OCI-M1 (cell line): Measurements from ENCODE around the gene PSMC6.

Experiments
- DNase-seq: peaks from one replicate; lab custom pipeline; 2025; lab: John Stamatoyannopoulos, UW

The PSMC6 gene

DNA sequence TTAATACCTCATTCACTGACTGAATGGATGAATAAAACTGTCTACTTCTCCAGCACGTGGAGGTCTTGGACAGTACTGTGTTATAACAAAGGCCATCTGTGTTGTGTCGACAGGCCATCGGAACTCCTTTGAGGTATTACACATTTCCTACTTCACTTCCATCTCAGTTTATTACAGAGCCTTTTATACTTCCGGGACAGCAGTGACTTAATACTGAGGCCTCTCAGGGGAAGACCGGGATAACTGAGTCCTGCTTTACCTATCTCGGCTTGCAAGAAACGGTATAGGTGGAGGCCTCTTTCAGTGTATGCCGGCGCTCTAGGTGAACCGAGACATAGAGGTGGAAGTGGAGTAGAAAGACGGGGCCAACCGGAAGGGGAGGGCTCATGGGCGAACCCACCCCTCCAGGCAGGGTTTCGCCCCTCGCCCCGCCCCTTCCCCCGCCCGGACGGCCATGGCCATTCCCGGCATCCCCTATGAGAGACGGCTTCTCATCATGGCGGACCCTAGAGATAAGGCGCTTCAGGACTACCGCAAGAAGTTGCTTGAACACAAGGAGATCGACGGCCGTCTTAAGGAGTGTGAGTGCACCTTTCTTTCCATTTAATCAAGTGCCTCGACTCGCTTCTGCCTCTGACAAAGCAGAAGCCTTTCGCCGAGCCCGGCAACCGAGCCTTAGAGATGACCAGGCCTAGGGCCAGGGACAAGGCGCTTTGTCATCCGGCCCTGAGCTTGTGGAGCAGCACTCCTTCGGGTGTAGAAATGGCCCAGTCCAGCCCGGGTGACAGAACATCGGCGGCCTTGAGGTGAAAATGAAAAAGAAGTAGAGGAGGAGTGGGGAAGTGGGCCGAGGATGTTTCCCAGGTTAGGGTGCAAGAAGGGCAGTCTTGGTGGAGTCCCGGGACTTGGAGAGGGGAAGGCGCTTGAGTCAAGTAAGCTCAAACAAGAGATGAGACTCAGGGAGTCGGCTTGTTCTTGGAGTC is at the start of gene PSMC6:
PSMC6 (plus strand) TSS at position 477 of the 983 bp plus-strand sequence; CDS start at position 497, 20 bp downstream.
- peak; percentile 93 for DNase-seq

DNA sequence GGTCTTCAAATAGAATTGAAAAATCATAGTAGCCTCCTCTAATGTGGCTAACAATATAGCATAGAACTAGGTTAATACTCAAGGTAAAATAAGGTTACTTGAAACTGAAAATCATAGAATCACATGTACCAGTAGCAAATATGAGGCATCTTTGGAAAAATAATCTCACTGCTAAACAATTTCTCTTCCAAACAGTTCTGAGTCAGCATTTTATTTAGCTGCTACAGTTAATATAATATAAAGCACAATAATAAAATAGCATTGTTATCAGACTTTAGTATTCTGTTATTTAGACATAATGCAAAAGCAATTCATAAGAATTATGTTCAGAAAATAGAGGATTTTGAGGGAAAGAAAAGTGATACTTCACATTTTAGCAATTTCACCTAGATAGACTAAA is 46.7 kb upstream of the PSMC6 start:
- no peak for DNase-seq

GRCh38 chr14:52660832-52661231 is 46.2 kb upstream of the PSMC6 start:
- no peak for DNase-seq

DNA sequence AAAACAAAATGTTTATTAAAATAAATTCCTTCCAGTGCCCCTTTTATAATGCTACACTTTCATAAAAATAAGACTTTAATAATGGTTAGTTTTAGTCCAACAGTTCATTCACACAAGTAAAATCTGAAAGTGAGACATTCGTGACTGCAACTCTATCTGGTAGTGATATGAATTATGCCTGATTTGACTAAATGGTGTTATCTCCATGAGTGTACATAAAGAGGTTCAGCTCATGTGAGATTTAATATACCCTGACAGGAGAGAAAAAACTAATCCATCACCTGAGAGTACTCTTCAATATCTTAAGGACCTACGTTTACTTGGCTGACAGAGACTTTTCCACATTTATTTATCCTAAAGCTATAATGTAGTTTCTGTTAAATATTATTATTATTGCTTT is 45.7 kb upstream of the PSMC6 start:
- DNase-seq = no peak

DNA sequence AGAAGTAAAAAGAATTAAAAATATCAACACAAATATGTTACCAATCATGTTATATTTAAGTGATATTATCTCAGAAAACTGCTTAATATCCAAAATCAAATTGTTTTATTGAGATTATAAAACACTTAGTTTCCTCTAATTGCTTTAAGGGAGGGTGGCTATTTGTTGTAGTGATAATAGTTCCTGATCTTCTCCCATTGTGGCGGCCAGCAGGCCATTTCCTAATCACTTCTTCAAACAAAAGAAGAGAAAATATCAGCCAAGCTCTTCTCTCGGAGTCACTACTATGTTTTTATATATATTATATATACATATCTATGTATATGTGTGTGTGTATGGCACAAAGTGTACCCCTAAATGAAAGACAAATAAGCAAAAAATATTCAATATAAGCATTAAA is 43.1 kb upstream of the PSMC6 start:
- DNase-seq = no peak

GRCh38 chr14:52678591-52678990 is 28.4 kb upstream of the PSMC6 start:
- DNase-seq = peak; percentile 13

- DNase-seq = no peak
These were observed 22.9 kb upstream of the PSMC6 start for GRCh38 chr14:52683985-52684520.

- no peak for DNase-seq
These were observed 20.8 kb upstream of the PSMC6 start for GRCh38 chr14:52686176-52686575.

- no peak for DNase-seq
These were observed 15.8 kb upstream of the PSMC6 start for GRCh38 chr14:52690983-52691760.

- peak; percentile 69 for DNase-seq
These were observed 14.6 kb upstream of the PSMC6 start for GRCh38 chr14:52692248-52692962.

DNA sequence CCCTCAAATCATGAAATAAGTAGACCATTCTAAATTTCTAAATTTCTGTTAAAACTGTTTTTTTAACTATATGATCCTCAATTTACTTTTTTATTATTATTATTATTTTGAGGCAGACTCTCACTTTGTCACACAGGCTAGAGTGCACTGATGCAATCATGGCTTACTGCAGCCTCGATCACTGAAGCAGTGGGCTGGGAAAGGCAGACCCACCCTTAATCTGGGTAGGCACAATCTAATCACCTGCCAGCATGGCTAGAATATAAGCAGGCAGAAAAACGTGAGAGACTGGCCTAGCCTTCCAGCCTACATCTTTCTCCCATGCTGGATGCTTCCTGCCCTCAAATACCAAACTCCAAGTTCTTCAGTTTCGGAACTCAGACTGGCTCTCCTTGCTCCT is 14.0 kb upstream of the PSMC6 start:
- no peak for DNase-seq

- DNase-seq = no peak
These were observed 13.5 kb upstream of the PSMC6 start for GRCh38 chr14:52693532-52693931.

DNA sequence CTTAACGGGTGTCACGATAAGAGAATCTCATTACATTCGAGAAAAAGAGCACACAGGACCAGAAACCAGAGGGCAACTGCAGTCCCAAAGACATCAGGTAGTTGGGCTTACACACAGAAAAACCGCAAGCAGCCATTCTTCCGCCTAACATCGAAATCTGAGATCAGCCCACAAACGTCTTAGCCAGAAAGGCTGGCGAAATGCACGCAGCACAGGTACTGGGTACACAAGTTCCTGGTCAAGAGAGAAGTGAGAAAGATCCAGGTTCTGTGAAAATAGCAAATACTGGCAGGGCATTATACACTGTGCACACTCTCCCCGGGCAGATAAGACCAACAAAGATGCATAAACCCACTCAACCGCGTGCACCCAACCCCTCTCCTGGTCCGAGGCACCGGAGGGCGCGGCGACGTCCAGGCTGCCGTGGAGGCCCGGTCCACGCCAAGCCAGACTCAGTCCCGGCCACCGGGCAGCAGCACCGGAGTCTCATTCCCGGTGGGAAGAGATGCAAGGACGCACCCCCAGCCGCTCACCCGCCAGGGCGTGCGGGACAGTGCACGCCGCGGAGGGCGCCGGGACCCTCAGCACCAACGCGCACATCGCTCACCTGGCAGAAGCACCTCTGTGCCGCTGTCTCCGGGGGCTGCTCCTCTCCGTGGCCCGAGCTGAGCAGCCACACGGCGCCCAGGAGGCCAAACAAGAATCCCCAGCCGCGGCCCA is 12.1 kb upstream of the PSMC6 start:
- DNase-seq = peak; percentile 69

DNA sequence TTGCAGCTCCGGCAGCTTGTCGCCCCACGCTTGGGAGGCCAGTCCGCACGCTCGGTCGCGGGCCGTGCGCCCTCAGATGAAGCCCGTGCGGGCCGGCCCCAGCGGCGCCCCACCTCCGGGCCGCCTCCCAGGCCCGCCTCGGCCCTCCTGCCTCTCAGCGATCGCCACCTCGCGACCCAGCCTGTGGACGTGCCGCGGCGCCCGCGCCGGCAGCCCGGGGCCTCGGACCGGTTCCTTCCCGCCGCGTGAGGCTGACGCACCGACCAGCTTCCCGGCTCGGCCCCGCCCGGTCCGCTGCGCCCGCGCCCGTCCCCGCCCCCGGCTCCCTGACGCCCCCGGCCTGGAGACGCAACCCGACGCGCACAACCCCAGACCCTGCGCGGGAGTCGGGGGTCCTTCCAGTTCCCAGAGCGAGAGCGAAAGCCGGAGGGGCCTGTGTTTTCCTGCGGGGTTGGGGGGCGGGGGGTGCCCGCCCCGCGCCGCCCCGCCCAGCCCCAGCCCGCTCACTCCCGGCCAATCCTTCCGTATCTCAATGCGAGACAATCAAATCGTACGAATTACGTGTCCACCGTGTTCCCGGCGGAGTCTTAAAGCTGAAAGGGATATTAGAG is 11.4 kb upstream of the PSMC6 start, which contains the start of gene ERO1A:
ERO1A (minus strand) TSS at position 78 of the 611 bp plus-strand sequence; CDS start at position 1, 77 bp downstream.
- peak; percentile 75 for DNase-seq

DNA sequence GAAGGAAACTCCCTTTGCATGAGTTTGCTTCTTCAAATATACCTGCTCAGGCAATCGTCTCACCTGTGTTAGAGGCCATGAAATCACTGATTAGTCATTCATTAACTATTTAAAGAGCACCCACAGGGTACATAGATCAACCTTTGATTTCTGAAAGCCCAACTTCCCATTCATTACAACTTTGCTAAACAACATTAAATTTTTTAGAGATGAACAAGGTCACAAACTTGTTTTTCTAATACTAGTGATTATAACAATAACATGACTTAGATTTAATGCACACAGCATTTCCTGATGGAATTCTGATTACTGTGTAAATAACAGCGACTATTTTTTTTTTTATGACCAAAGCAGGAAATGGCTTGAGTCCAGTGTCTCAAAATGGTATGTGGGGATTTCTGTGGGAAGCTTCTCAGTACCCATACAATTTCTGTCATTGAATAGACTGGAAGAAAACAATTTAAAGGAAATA is 6.3 kb upstream of the PSMC6 start:
- DNase-seq = no peak

GRCh38 chr14:52701223-52701622 is 5.8 kb upstream of the PSMC6 start:
- DNase-seq = peak; percentile 9

- no peak for DNase-seq
These were observed 3.8 kb upstream of the PSMC6 start for GRCh38 chr14:52703225-52703624.

DNA sequence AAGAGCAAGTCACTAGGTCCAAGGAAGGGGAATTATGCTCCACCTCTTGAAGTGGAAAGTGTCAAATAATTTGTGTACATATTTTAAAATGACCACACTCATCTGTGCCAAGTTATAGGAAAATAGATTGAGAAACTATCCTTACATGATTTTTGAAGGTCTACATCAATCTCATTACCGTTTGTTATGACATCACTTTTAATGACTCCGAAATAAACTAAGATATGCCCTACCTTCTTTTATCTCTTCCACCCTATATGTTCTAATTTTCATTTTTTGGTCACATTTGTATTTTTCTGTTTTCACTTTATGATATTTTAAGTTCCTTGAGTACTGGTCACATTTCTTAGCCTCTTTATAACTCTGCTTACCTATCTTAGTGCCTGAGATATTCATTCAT is 3.3 kb upstream of the PSMC6 start:
- no peak for DNase-seq

DNA sequence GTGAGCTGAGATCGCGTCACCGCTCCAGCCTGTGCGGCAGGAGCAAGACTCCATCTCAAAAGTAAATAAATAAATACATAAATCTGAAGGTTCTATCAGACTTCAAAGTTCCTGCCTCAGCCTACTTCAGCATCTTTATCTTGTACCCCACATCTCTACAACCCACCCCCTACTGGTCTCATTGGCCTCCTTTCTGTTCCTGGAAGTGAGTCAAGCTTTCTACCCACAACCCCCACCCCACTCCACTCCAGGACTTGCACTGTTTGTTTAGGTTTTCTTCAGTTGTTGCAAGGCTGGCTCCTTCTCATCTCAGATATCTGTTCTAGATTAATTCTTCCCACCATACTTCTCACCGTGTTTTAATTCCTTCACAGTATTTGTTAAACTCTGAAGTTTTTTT is 714 bp upstream of the PSMC6 start:
- DNase-seq = peak; percentile 77

DNA sequence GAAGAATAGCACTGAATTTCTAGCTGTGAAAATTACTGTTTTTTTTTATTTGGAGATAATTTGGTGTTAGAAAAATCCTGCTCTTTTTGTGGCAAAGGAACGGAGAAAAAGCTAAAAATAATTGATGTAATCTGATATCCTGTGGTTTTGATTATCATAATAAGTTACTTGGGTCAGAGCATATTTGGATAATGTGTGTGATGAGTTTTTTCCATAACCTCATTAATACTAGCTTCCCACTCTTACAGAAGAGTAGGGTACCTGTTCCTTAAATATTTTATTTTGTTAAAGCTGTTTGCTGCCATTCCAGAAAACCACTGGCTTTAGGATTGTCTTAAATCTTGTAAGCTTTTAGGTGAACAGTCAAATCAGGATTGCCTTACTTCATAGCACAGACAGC is 4.7 kb downstream of the PSMC6 start:
- no peak for DNase-seq

GRCh38 chr14:52716155-52716554 is 9.2 kb downstream of the PSMC6 start:
- DNase-seq = peak; percentile 2
